ENCODE data around the gene FGFR3. TPM values are rescaled to one million over a fixed set of nuclear protein-coding genes. Genes with fewer than 3 reads are reported as not detected.
"Not testable (repeated sequence)": the region's sequence is repeated elsewhere in the genome, so short reads cannot be mapped to it uniquely, and the experiment has no call there.

FGFR3 gene
- total RNA-seq, 4 donors from 2014 or later = 438 to 805 (median 489) TPM

- TF ChIP-seq CTCF (IDR thresholded peaks at IDR 0.05) (no peak), POLR2A (IDR thresholded peaks at IDR 0.05) (no peak)
- 89% methylated on average over 18 of the region's 18 CpGs for WGBS, 2 donors
- intact Hi-C loops (cut with DNase I; ENCODE audit: low total_unique reads) = no loop called here
- no peak for DNase-seq (ENCODE audit: low spot score in 2 of 2)
- H3K4me3 ChIP-seq (ENCODE audit: low read depth, poor library complexity, severe bottlenecking) = no peak overlapping the region
Measured at GRCh38 chr4:1832690-1833089, 39.6 kb downstream of the FGFR3 start.

- H3K4me3 ChIP-seq (ENCODE audit: low read depth, poor library complexity, severe bottlenecking) = no peak overlapping the region
- DNase-seq (ENCODE audit: low spot score in 2 of 2) = no peak
- WGBS, 2 donors = 94 to 98% methylated on average over 9 to 10 of the region's 14 CpGs
- intact Hi-C loops (cut with DNase I; ENCODE audit: low total_unique reads) = no loop called here
- TF ChIP-seq CTCF (IDR thresholded peaks at IDR 0.05) = no peak
- no peak for TF ChIP-seq POLR2A (IDR thresholded peaks at IDR 0.05)
Measured at GRCh38 chr4:1833307-1834046, 40.4 kb downstream of the FGFR3 start.

GRCh38 chr4:1834047-1834775, 41.1 kb downstream of the FGFR3 start:
- WGBS, 2 donors = 90 to 91% methylated on average over 20 to 21 of the region's 21 CpGs
- DNase-seq (ENCODE audit: low spot score in 2 of 2) = no peak
- intact Hi-C loops (cut with DNase I; ENCODE audit: low total_unique reads) = no loop called here
- TF ChIP-seq CTCF (IDR thresholded peaks at IDR 0.05) (no peak), POLR2A (IDR thresholded peaks at IDR 0.05) (no peak)
- H3K4me3 ChIP-seq (ENCODE audit: low read depth, poor library complexity, severe bottlenecking) = no peak overlapping the region

GRCh38 chr4:1835836-1836235, 42.7 kb downstream of the FGFR3 start:
- 96 to 97% methylated on average over 8 of the region's 8 CpGs for WGBS, 2 donors
- H3K4me3 ChIP-seq (ENCODE audit: low read depth, poor library complexity, severe bottlenecking); intact Hi-C loops (cut with DNase I; ENCODE audit: low total_unique reads); DNase-seq (ENCODE audit: low spot score in 2 of 2): not testable (repeated sequence)

GRCh38 chr4:1836650-1837049, 43.6 kb downstream of the FGFR3 start:
- DNase-seq (ENCODE audit: low spot score in 2 of 2) = no peak
- no peak overlapping the region for H3K4me3 ChIP-seq (ENCODE audit: low read depth, poor library complexity, severe bottlenecking)
- 96 to 98% methylated on average over 3 to 7 of the region's 7 CpGs for WGBS, 2 donors

GRCh38 chr4:1837069-1837468, 44.0 kb downstream of the FGFR3 start:
- intact Hi-C loops (cut with DNase I; ENCODE audit: low total_unique reads) = no loop called here

More at GRCh38 chr4:1836650-1837049, 43.6 kb downstream of the FGFR3 start:
- intact Hi-C loops (cut with DNase I; ENCODE audit: low total_unique reads) = no loop called here
- no peak for TF ChIP-seq POLR2A (IDR thresholded peaks at IDR 0.05)

More at GRCh38 chr4:1837069-1837468, 44.0 kb downstream of the FGFR3 start:
- DNase-seq (ENCODE audit: low spot score in 2 of 2) = no peak
- 91 to 95% methylated on average over 10 of the region's 10 CpGs for WGBS, 2 donors
- H3K4me3 ChIP-seq (ENCODE audit: low read depth, poor library complexity, severe bottlenecking) = no peak overlapping the region
- TF ChIP-seq CTCF (IDR thresholded peaks at IDR 0.05) = no peak
- TF ChIP-seq POLR2A (IDR thresholded peaks at IDR 0.05) = no peak
